GM12878 (cell line): ENCODE measurements around the gene TMED6. TPM values are rescaled to one million over a fixed set of nuclear protein-coding genes. Genes with fewer than 3 reads are reported as not detected.

Source experiments
- ATAC-seq: fragments of 200-7000 bp; cut with Tn5 transposase; 3 replicates; pipeline ENCODE4 v1.9.1; 2020; ENCODE audit warnings: mild to moderate bottlenecking, moderate library complexity
- BruUV-seq: library from RNA; stranded (reverse); fragments of 400-500 nt; replicated peaks from 2 replicates; lab custom pipeline; 2021; lab: Mats Ljungman, UMichigan
- CTCF ChIA-PET: fragments of 300-600 bp; sonication (Branson Sonifier 250); formaldehyde crosslinking; extraction: SDS; loops from one replicate; lab custom pipeline; 2021; ENCODE audit warnings: inconsistent platforms; lab: Yijun Ruan, JAX
- POLR2A ChIA-PET: fragments of 350-600 bp; formaldehyde crosslinking; extraction: SDS; loops from one replicate; lab custom pipeline; 2021; ENCODE audit warnings: inconsistent platforms; lab: Charles Lee
- RAD21 ChIA-PET: fragments of 300-600 bp; sonication (Branson Sonifier 250); formaldehyde crosslinking; loops from one replicate; lab custom pipeline; 2023; ENCODE audit warnings: antibody characterized with exemption; ENCODE audit not compliant: unreplicated experiment; lab: Charles Lee
- SMC1A ChIA-PET: fragments of 300-600 bp; sonication (Branson Sonifier 250); formaldehyde crosslinking; loops from one replicate; lab custom pipeline; 2023; ENCODE audit not compliant: unreplicated experiment, uncharacterized antibody; lab: Charles Lee
- DNase-seq: peaks from one replicate; pipeline ENCODE4 v3.0.0-alpha.2; 2011; ENCODE audit warnings: low read depth, low spot score
- FAIRE-seq: peaks from 3 replicates; lab custom pipeline; 2011; peaks lifted over from hg19 to GRCh38; lab: Jason Lieb, UNC
- H2AFZ ChIP-seq: 2 replicates; pipeline ENCODE4 v1.6.0; 2011; ENCODE audit warnings: low read depth, low read length, control low read depth; ENCODE audit not compliant: control insufficient read depth
- H3K27ac ChIP-seq: 2 replicates; pipeline ENCODE4 v1.5.1; 2011; ENCODE audit warnings: control low read depth; ENCODE audit not compliant: control insufficient read depth, insufficient read depth
- H3K27me3 ChIP-seq, 2 experiments: replicated peaks in 1 of 2; 2 replicates each; pipeline versions ENCODE4 v1.6.0 to v1.6.1; 2011; ENCODE audit warnings: low read length in 1 of 2; ENCODE audit not compliant: control insufficient read depth in 2 of 2, insufficient read depth in 2 of 2
- H3K36me3 ChIP-seq, 2 experiments: 2 replicates each; pipeline ENCODE4 v1.5.1; 2011; ENCODE audit warnings: low read length in 1 of 2; ENCODE audit not compliant: control insufficient read depth in 2 of 2, insufficient read depth in 2 of 2
- H3K4me1 ChIP-seq: 2 replicates; pipeline ENCODE4 v1.6.1; 2011; ENCODE audit warnings: mild to moderate bottlenecking, low read length, moderate library complexity, mixed read lengths; ENCODE audit not compliant: control insufficient read depth, insufficient read depth
- H3K4me2 ChIP-seq: 2 replicates; pipeline ENCODE4 v1.6.0; 2011; ENCODE audit warnings: control low read depth; ENCODE audit not compliant: control insufficient read depth, insufficient read depth
- H3K4me3 ChIP-seq: fragments of 200-600 bp; sonication (generic); 2 replicates; pipeline ENCODE4 v1.5.1; 2016
- H3K79me2 ChIP-seq: 2 replicates; pipeline ENCODE4 v1.6.0; 2011; ENCODE audit warnings: low read length; ENCODE audit not compliant: control insufficient read depth, insufficient read depth
- H3K9ac ChIP-seq: 2 replicates; pipeline ENCODE4 v1.8.0; 2011; ENCODE audit warnings: low read length, control low read depth, mixed read lengths; ENCODE audit not compliant: control insufficient read depth, insufficient read depth
- H3K9me3 ChIP-seq: replicated peaks from 3 replicates; pipeline ENCODE4 v1.5.1; 2011; ENCODE audit warnings: mild to moderate bottlenecking, low read length; ENCODE audit not compliant: control insufficient read depth, insufficient read depth
- H4K20me1 ChIP-seq: 2 replicates; pipeline ENCODE4 v1.6.0; 2011; ENCODE audit not compliant: control insufficient read depth, insufficient read depth
- BCL11A ChIP-seq: IDR thresholded peaks from 2 replicates; pipeline ENCODE4 v1.6.1; 2011; ENCODE audit warnings: low read depth, low read length
- DPF2 ChIP-seq: fragments of 450-650 bp; IDR thresholded peaks from 2 replicates; pipeline ENCODE4 v1.6.1; 2017; ENCODE audit warnings: mild to moderate bottlenecking
- ESRRA ChIP-seq: IDR thresholded peaks from 2 replicates; pipeline ENCODE4 v1.6.1; 2012; ENCODE audit warnings: mild to moderate bottlenecking, low read length, improper control_type of control experiment
- HCFC1 ChIP-seq: fragments of 150-350 bp; IDR thresholded peaks from 2 replicates; pipeline ENCODE4 v1.6.1; 2014; ENCODE audit warnings: low read length
- JUND ChIP-seq: IDR thresholded peaks from 2 replicates; pipeline ENCODE4 v1.6.1; 2012; ENCODE audit warnings: low read depth, mild to moderate bottlenecking, low read length, improper control_type of control experiment, moderate library complexity
- MXI1 ChIP-seq: fragments of 150-350 bp; IDR thresholded peaks from 2 replicates; pipeline ENCODE4 v1.6.1; 2011; ENCODE audit warnings: low read depth, mild to moderate bottlenecking, inconsistent platforms, low read length, improper control_type of control experiment
- NFYB ChIP-seq: IDR thresholded peaks from 2 replicates; pipeline ENCODE4 v1.6.1; 2011; ENCODE audit warnings: low read depth, mild to moderate bottlenecking, low read length, improper control_type of control experiment, moderate library complexity; ENCODE audit not compliant: insufficient read depth
- NR2C1 ChIP-seq: fragments of 450-650 bp; IDR thresholded peaks from 2 replicates; pipeline ENCODE4 v1.6.1; 2017; ENCODE audit warnings: antibody characterized with exemption, mild to moderate bottlenecking, moderate library complexity
- PAX8 ChIP-seq: fragments of 450-650 bp; IDR thresholded peaks from 2 replicates; pipeline ENCODE4 v1.6.1; 2017; ENCODE audit warnings: mild to moderate bottlenecking, moderate library complexity
- RAD21 ChIP-seq: IDR thresholded peaks from 2 replicates; pipeline ENCODE4 v1.6.1; 2011; ENCODE audit warnings: mild to moderate bottlenecking, low read depth, low read length, moderate library complexity; ENCODE audit not compliant: insufficient read depth
- SMAD5 ChIP-seq: IDR thresholded peaks from 2 replicates; pipeline ENCODE4 v1.6.1; 2016; ENCODE audit warnings: antibody characterized with exemption, low read depth
- TARDBP ChIP-seq: IDR thresholded peaks from 2 replicates; pipeline ENCODE4 v1.6.1; 2016; ENCODE audit warnings: borderline replicate concordance
- TCF12 ChIP-seq: IDR thresholded peaks from 2 replicates; pipeline ENCODE4 v1.6.1; 2011; ENCODE audit warnings: low read depth, mild to moderate bottlenecking, low read length
- ZNF217 ChIP-seq: fragments of 450-650 bp; IDR thresholded peaks from 2 replicates; pipeline ENCODE4 v1.6.1; 2017; ENCODE audit warnings: antibody characterized with exemption, mild to moderate bottlenecking
- WGBS: methylation state at CpG from one replicate; pipeline ENCODE4 v1.1.6; 2016; ENCODE audit warnings: low lambda C conversion rate; ENCODE audit not compliant: insufficient replicate concordance, insufficient coverage; ENCODE audit errors: missing lambda C conversion rate; 5-methylcytosine and 5-hydroxymethylcytosine counted together
- in situ Hi-C: fragments of 300-500 bp; cut with MboI; formaldehyde crosslinking; loops from 9 replicates; pipeline ENCODE4 v1.14.3; 2018; ENCODE audit warnings: mixed read lengths
- intact Hi-C: fragments of 100-400 bp; cut with micrococcal nuclease; formaldehyde crosslinking; loops from one replicate; pipeline ENCODE4 v1.14.2; 2022; ENCODE audit not compliant: unreplicated experiment
- polyA plus RNA-seq, 11 experiments: library from polyadenylated mRNA; depleted of rRNA in 4 of 11; unstranded in 6 of 11; stranded (reverse) in 5 of 11; fragments of >200 nt; fragmentation: Nextera tagmentation in 4 of 11; fragmentation: Illumina TruSeq in 1 of 11; extraction: Ambion mirVana in 4 of 11; extraction: Trizol in 1 of 11; gene quantifications; 1 replicate in 1 of 11; 2 replicates in 10 of 11; pipeline versions ENCODE4 v1.2.1 to v1.2.3, GENCODE V29; 2011 to 2016; ENCODE audit warnings: inconsistent platforms in 2 of 11, missing spikeins in 2 of 11, low read depth in 1 of 11
- total RNA-seq, 4 experiments: library from RNA; depleted of rRNA in 3 of 4; stranded (reverse); fragments of >200 nt in 3 of 4; fragmentation: Illumina TruSeq in 1 of 4; extraction: Trizol in 1 of 4; gene quantifications; 2 replicates each; pipeline versions ENCODE4 v1.2.1 to v1.2.3, GENCODE V29; 2013 to 2021

Gene TMED6
- total and polyA plus RNA-seq, 10 of the 15 experiments (the other 5 are each of a cell fraction or from before 2014, with no cell fraction given), result 0.27 to 1.7 (median 0.78) TPM

DNA sequence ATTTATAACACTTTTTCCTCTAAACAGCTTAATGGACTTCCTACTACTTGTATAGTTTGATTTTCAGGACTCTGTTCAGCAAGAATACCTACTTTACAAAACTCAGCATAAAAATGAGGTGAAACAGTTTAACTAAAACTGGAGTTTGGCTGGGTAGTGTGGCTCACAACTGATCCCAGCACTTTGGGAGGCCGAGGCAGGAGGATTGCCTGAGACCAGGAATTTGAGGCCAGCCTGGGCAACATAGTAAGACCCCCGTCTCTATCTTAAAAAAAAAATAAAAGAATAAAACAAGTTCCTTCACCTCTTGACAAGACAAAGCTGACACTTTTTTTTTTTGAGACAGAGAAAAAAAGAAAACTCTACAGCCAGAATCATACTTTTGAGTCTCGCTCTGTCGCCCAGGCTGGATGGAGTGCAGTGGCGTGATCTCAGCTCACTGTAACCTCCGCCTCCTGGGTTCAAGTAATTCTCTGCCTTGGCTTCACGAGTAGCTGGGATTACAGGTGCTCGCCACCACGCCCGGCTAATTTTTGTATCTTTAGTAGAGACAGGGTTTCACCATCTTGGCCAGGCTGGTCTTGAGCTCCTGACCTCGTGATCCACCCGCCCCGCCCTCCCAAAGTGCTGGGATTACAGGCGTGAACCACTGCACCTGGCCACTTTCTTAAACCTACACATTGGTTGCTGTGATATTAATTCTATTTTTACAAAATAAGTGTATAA, 23.8 kb downstream of the TMED6 start:
- FAIRE-seq (no peak), DNase-seq (no peak), ATAC-seq (no peak)
- ChIA-PET CTCF (interaction anchor here (1.1 to 2.3 kb wide), 5 partner anchors 12 to 68 kb away, joined by 3 to 9 read pairs (median 5); partner anchors contain the start of genes COG8 and NIP7), SMC1A (interaction anchor here (1.1 to 1.9 kb wide), 2 partner anchors 10 to 22 kb away, joined by 3 to 4 read pairs; no protein-coding TSS in a partner anchor), POLR2A (interaction anchor here (0.5 to 6.6 kb wide), 6 partner anchors 12 to 1968 kb away, joined by 3 to 42 read pairs (median 4); partner anchors contain the start of genes COG8 and NIP7), RAD21 (interaction anchor here (1.0 kb wide), 1 partner anchor 16 kb away, joined by 4 read pairs; the partner anchor contains the start of gene VPS4A)
- peak overlapping the region; percentile 74 for H3K4me2 ChIP-seq
- peaks cover 17 to 33% of the 10 kb centered on the region in 2 experiments for H3K36me3 ChIP-seq
- no peak overlapping the region for H3K9ac ChIP-seq
- intact Hi-C loops (no loop called here), in situ Hi-C loops (no loop called here)
- H3K27me3 ChIP-seq, result no peaks in the 10 kb centered on the region
- H3K27ac ChIP-seq, result peak overlapping the region; percentile 52; the same call in 1 of the 2 replicates
- peaks cover 10% of the 10 kb centered on the region for H3K4me1 ChIP-seq
- no TSS peak for BruUV-seq
- H2AFZ ChIP-seq, result no peak overlapping the region
- peaks cover 8% of the 10 kb centered on the region; the same call in 1 of the 2 replicates for H4K20me1 ChIP-seq
- WGBS, result 73% methylated on average over 14 of the region's 14 CpGs
- H3K4me3 ChIP-seq, result peak overlapping the region; percentile 89
- no peaks in the 10 kb centered on the region for H3K9me3 ChIP-seq
- H3K79me2 ChIP-seq, result peaks cover 62% of the 10 kb centered on the region
- TF ChIP-seq TARDBP, result no peak
- no peak for TF ChIP-seq JUND
- TF ChIP-seq BCL11A, result no peak
- no peak for TF ChIP-seq NFYB
- TF ChIP-seq RAD21, result no peak
- TF ChIP-seq TCF12, result no peak
- TF ChIP-seq SMAD5, result no peak
- no peak for TF ChIP-seq MXI1
- no peak for TF ChIP-seq PAX8
- no peak for TF ChIP-seq DPF2
- TF ChIP-seq ZNF217, result no peak
- TF ChIP-seq HCFC1, result no peak
- no peak for TF ChIP-seq ESRRA
- TF ChIP-seq NR2C1, result no peak
- TF ChIP-seq, all 136 proteins: peak for 0
